GM12878 (cell line): ENCODE data around the gene LRP5. TPM values are rescaled to one million over a fixed set of nuclear protein-coding genes. Genes with fewer than 3 reads are reported as not detected.

Experiments used
- ATF7 ChIP-seq: fragments of 450-650 bp; IDR thresholded peaks from 2 replicates; pipeline ENCODE4 v1.6.1; 2016; ENCODE audit warnings: low read depth, mild to moderate bottlenecking
- FOXK2 ChIP-seq: fragments of 450-650 bp; IDR thresholded peaks from 2 replicates; pipeline ENCODE4 v1.6.1; 2017; ENCODE audit warnings: mild to moderate bottlenecking, moderate library complexity
- KLF5 ChIP-seq: fragments of 450-650 bp; IDR thresholded peaks from 2 replicates; pipeline ENCODE4 v1.6.1; 2014; ENCODE audit warnings: mild to moderate bottlenecking; ENCODE audit not compliant: partially characterized antibody
- MEF2B ChIP-seq: fragments of 450-650 bp; IDR thresholded peaks from 2 replicates; pipeline ENCODE4 v1.6.1; 2018; ENCODE audit warnings: mild to moderate bottlenecking, moderate library complexity; ENCODE audit not compliant: partially characterized antibody, poor library complexity, severe bottlenecking
- NR2C2 ChIP-seq: IDR thresholded peaks from 2 replicates; pipeline ENCODE4 v1.6.1; 2011; ENCODE audit warnings: borderline replicate concordance, low read depth; ENCODE audit not compliant: control insufficient read depth, insufficient read length
- POU2F2 ChIP-seq: IDR thresholded peaks from 3 replicates; pipeline ENCODE4 v1.6.1; 2011; ENCODE audit warnings: low read depth, mild to moderate bottlenecking, low read length, borderline replicate concordance
- RCOR1 ChIP-seq: conservative IDR thresholded peaks from 2 replicates; pipeline ENCODE4 v1.6.1; 2012; ENCODE audit warnings: low read depth, low read length, improper control_type of control experiment
- RFX5 ChIP-seq: IDR thresholded peaks from 2 replicates; pipeline ENCODE4 v1.6.1; 2011; ENCODE audit warnings: low read depth, low read length, improper control_type of control experiment
- TCF12 ChIP-seq: IDR thresholded peaks from 2 replicates; pipeline ENCODE4 v1.6.1; 2011; ENCODE audit warnings: low read depth, mild to moderate bottlenecking, low read length
- polyA plus RNA-seq, 11 experiments: library from polyadenylated mRNA; depleted of rRNA in 4 of 11; unstranded in 6 of 11; stranded (reverse) in 5 of 11; fragments of >200 nt; fragmentation: Nextera tagmentation in 4 of 11; fragmentation: Illumina TruSeq in 1 of 11; extraction: Ambion mirVana in 4 of 11; extraction: Trizol in 1 of 11; gene quantifications; 1 replicate in 1 of 11; 2 replicates in 10 of 11; pipeline versions ENCODE4 v1.2.1 to v1.2.3, GENCODE V29; 2011 to 2016; ENCODE audit warnings: inconsistent platforms in 2 of 11, missing spikeins in 2 of 11, low read depth in 1 of 11
- total RNA-seq, 4 experiments: library from RNA; depleted of rRNA in 3 of 4; stranded (reverse); fragments of >200 nt in 3 of 4; fragmentation: Illumina TruSeq in 1 of 4; extraction: Trizol in 1 of 4; gene quantifications; 2 replicates each; pipeline versions ENCODE4 v1.2.1 to v1.2.3, GENCODE V29; 2013 to 2021
- TF ChIP-seq, protein P1 (sequence below): fragments of 450-650 bp; formaldehyde crosslinking; IDR thresholded peaks from 2 replicates; pipeline ENCODE4 v1.4.0; 2020; ENCODE audit warnings: mild to moderate bottlenecking, moderate library complexity
- TF ChIP-seq, protein P2 (sequence below): IDR thresholded peaks from 2 replicates; pipeline ENCODE4 v1.6.1; 2012; ENCODE audit warnings: improper control_type of control experiment, low read depth, low read length; ENCODE audit not compliant: insufficient replicate concordance
- TF ChIP-seq, protein P3 (sequence below): IDR thresholded peaks from 2 replicates; pipeline ENCODE4 v1.6.1; 2011; ENCODE audit warnings: borderline replicate concordance, low read depth, mild to moderate bottlenecking, moderate library complexity, mixed read lengths, low read length; ENCODE audit not compliant: insufficient read depth; ENCODE audit errors: extremely low read length
- TF ChIP-seq, protein P4 (sequence below): fragments of 450-650 bp; IDR thresholded peaks from 2 replicates; pipeline ENCODE4 v1.6.1; 2016; ENCODE audit warnings: mild to moderate bottlenecking, moderate library complexity, borderline replicate concordance

Gene LRP5
- total and polyA plus RNA-seq, 10 of the 15 experiments (the other 5 are each of a cell fraction or from before 2014, with no cell fraction given): 0.37 to 34.0 (median 6.6) TPM

DNA sequence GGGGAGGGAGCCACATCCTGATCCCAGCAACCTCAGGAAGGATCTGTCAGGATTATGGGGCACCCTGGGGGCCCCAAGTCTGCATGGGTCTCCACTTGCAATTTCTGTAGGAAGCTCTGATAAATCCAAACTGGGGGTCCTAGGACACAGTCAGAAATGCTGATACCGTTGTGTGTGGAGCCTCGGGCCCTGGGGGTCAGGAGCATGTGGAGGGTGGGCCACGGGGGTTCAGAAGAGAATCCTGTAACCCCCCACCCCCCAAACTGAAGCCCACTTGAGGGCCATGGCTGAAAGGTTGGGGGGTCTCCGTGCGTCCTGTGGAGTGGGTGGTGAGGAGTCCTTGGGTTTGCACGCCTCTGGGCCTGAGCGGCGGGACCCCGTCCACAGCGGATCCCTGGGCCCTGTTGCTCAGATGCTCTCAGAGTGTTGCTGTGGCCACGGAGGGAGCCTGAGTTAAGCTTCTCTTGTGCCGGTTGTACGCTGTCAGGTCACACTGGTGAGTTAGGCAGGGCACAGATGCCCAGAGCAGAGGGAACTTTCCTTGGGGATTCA lies 72.2 kb downstream of the LRP5 start (continued):
- TF ChIP-seq, protein P1, sequence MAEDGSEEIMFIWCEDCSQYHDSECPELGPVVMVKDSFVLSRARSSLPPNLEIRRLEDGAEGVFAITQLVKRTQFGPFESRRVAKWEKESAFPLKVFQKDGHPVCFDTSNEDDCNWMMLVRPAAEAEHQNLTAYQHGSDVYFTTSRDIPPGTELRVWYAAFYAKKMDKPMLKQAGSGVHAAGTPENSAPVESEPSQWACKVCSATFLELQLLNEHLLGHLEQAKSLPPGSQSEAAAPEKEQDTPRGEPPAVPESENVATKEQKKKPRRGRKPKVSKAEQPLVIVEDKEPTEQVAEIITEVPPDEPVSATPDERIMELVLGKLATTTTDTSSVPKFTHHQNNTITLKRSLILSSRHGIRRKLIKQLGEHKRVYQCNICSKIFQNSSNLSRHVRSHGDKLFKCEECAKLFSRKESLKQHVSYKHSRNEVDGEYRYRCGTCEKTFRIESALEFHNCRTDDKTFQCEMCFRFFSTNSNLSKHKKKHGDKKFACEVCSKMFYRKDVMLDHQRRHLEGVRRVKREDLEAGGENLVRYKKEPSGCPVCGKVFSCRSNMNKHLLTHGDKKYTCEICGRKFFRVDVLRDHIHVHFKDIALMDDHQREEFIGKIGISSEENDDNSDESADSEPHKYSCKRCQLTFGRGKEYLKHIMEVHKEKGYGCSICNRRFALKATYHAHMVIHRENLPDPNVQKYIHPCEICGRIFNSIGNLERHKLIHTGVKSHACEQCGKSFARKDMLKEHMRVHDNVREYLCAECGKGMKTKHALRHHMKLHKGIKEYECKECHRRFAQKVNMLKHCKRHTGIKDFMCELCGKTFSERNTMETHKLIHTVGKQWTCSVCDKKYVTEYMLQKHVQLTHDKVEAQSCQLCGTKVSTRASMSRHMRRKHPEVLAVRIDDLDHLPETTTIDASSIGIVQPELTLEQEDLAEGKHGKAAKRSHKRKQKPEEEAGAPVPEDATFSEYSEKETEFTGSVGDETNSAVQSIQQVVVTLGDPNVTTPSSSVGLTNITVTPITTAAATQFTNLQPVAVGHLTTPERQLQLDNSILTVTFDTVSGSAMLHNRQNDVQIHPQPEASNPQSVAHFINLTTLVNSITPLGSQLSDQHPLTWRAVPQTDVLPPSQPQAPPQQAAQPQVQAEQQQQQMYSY (CRISPR knock-in tag): no peak
- TF ChIP-seq FOXK2: no peak
- TF ChIP-seq ATF7: no peak
- no peak for TF ChIP-seq TCF12
- no peak for TF ChIP-seq POU2F2
- no peak for TF ChIP-seq RCOR1
- TF ChIP-seq, protein P2, sequence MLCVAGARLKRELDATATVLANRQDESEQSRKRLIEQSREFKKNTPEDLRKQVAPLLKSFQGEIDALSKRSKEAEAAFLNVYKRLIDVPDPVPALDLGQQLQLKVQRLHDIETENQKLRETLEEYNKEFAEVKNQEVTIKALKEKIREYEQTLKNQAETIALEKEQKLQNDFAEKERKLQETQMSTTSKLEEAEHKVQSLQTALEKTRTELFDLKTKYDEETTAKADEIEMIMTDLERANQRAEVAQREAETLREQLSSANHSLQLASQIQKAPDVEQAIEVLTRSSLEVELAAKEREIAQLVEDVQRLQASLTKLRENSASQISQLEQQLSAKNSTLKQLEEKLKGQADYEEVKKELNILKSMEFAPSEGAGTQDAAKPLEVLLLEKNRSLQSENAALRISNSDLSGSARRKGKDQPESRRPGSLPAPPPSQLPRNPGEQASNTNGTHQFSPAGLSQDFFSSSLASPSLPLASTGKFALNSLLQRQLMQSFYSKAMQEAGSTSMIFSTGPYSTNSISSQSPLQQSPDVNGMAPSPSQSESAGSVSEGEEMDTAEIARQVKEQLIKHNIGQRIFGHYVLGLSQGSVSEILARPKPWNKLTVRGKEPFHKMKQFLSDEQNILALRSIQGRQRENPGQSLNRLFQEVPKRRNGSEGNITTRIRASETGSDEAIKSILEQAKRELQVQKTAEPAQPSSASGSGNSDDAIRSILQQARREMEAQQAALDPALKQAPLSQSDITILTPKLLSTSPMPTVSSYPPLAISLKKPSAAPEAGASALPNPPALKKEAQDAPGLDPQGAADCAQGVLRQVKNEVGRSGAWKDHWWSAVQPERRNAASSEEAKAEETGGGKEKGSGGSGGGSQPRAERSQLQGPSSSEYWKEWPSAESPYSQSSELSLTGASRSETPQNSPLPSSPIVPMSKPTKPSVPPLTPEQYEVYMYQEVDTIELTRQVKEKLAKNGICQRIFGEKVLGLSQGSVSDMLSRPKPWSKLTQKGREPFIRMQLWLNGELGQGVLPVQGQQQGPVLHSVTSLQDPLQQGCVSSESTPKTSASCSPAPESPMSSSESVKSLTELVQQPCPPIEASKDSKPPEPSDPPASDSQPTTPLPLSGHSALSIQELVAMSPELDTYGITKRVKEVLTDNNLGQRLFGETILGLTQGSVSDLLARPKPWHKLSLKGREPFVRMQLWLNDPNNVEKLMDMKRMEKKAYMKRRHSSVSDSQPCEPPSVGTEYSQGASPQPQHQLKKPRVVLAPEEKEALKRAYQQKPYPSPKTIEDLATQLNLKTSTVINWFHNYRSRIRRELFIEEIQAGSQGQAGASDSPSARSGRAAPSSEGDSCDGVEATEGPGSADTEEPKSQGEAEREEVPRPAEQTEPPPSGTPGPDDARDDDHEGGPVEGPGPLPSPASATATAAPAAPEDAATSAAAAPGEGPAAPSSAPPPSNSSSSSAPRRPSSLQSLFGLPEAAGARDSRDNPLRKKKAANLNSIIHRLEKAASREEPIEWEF: no peak
- TF ChIP-seq, protein P3, sequence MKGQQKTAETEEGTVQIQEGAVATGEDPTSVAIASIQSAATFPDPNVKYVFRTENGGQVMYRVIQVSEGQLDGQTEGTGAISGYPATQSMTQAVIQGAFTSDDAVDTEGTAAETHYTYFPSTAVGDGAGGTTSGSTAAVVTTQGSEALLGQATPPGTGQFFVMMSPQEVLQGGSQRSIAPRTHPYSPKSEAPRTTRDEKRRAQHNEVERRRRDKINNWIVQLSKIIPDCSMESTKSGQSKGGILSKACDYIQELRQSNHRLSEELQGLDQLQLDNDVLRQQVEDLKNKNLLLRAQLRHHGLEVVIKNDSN: no peak
- no peak for TF ChIP-seq NR2C2
- TF ChIP-seq RFX5: no peak
- no peak for TF ChIP-seq KLF5
- TF ChIP-seq, protein P4, sequence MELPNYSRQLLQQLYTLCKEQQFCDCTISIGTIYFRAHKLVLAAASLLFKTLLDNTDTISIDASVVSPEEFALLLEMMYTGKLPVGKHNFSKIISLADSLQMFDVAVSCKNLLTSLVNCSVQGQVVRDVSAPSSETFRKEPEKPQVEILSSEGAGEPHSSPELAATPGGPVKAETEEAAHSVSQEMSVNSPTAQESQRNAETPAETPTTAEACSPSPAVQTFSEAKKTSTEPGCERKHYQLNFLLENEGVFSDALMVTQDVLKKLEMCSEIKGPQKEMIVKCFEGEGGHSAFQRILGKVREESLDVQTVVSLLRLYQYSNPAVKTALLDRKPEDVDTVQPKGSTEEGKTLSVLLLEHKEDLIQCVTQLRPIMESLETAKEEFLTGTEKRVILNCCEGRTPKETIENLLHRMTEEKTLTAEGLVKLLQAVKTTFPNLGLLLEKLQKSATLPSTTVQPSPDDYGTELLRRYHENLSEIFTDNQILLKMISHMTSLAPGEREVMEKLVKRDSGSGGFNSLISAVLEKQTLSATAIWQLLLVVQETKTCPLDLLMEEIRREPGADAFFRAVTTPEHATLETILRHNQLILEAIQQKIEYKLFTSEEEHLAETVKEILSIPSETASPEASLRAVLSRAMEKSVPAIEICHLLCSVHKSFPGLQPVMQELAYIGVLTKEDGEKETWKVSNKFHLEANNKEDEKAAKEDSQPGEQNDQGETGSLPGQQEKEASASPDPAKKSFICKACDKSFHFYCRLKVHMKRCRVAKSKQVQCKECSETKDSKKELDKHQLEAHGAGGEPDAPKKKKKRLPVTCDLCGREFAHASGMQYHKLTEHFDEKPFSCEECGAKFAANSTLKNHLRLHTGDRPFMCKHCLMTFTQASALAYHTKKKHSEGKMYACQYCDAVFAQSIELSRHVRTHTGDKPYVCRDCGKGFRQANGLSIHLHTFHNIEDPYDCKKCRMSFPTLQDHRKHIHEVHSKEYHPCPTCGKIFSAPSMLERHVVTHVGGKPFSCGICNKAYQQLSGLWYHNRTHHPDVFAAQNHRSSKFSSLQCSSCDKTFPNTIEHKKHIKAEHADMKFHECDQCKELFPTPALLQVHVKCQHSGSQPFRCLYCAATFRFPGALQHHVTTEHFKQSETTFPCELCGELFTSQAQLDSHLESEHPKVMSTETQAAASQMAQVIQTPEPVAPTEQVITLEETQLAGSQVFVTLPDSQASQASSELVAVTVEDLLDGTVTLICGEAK: no peak
- TF ChIP-seq MEF2B: no peak
